HG03097 (cell line): ENCODE data around the gene MYL5.
"Not testable (repeated sequence)": the region's sequence is repeated elsewhere in the genome, so short reads cannot be mapped to it uniquely, and the experiment has no call there.

Experiments
- ATAC-seq: cut with Tn5 transposase; IDR thresholded peaks from one replicate; pipeline ENCODE4 v1.9.1; 2021; ENCODE audit not compliant: unreplicated experiment, low FRiP score

The MYL5 gene

GRCh38 chr4:683982-684622 is 9.8 kb downstream of the MYL5 start:
- ATAC-seq: no peak

GRCh38 chr4:684623-685327 is 10.4 kb downstream of the MYL5 start:
- ATAC-seq: no peak

GRCh38 chr4:685679-686412 is 11.5 kb downstream of the MYL5 start:
- ATAC-seq: no peak

DNA sequence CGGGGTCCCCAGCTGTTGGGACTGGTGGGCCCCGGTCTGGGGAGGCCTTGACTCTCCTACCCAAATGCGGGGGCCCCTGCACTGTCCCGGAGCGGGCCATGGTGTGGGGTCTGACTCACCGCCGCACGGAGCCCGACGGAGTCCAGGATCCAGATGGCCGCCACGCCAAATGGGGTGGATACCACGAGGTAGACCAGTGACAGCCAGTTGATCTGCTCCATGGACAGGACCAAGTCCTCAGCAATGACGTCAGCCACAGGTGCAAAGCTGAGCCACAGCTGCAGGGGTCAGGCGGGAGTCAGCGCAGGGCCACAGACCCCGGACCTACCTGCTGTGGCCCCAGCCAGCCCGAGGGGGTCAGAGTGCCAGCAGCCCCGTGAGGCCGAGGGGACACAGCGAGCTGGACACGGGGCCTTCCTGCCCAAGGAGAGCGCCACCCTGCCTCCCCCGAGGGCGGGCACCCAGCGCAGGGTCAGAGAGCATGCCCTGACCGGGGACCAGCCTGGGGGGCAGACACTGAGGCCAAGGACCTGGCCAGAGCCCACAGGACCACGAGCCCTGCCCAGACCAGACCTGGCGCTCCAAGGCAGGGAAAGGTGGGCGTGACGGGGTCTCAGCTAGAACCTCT is 12.2 kb downstream of the MYL5 start:
- no peak for ATAC-seq

GRCh38 chr4:687048-687970 is 13.0 kb downstream of the MYL5 start:
- ATAC-seq: no peak

DNA sequence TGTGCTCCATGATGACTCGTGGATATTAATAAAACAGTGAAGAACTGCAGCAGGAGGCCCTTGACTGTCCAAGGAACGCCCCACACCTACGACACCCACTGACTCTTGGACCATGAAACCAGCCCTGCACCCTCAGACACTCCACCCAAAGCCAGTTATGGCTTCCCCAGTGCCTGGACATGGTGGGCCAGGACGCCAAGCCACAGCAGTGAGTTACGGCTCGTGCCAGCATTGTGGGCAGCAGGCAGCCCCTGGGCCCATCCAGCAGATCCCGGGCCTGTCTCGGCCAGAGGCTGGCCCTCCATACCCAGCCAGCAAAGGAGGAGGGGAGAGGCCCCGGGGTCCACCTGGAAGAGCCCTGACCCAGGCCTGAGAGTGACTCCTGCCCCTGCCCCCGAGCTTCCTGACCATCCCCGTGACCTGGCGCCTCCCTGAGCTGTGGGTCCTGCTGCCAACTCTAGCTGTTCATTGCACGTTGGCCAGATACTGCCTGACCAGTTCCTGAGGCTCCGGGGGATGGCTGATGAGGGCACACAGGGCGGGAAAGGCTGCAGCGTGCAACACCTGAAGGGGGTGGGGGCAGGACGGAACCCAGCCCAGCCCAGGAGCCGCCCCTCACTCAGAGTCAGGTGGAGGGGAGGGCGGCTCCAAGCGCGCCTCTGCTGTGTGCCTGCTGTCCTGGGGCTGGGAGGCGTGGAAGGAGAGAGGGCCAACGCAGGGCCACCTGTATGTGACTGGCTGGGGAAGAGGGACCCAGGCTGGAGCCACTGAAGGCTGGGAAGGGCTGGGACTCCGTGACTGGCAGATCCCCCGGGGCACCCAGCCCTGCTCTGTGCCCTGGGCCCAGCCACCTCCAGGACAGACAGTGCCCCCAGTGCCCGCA is 13.9 kb downstream of the MYL5 start:
- ATAC-seq: no peak

- ATAC-seq: no peak
Observed at GRCh38 chr4:688854-689681, 14.7 kb downstream of the MYL5 start, which contains the start of gene SLC49A3. Gene SLC49A3 (minus strand): TSS chr4:689151. CDS start chr4:689127, 24 bp downstream.

- no peak for ATAC-seq
Observed at GRCh38 chr4:689723-690122, 15.4 kb downstream of the MYL5 start.

DNA sequence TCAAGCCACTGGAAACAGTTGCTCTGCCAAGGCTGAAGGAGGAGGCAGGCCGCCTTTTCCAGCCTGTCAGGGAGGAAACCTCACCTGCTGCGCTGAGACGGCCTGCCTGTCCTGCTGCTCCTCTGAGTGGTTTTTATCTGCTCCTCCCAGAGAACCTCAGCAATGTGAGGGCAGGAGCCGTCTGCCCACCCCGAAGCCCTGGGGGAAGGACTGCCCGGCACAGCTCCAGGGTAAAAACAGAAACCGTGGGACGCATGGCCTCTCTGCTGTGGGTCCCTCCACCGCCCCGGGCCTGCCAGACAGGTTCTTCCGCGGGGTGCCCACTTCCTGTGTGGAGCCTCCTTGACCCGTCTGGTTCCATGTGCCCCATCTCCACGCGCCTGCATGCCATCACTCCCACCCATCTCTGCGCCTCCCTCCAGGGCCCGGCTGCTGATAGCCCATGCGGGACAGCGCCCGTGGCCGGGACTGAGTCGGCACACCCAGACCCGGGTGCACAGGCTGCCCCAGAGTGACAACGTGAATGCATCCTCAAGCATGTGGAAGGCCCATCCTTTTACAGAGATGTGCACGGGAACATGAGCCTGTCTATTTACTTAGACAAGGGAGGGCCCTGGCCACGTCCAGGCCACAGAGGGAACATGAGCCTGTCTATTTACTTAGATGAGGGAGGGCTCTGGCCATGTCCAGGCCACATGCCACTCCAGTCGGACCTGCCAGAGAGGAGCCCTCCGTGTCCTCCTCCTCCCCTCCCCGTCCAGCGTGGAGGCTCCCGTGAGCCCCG is 18.6 kb downstream of the MYL5 start:
- no peak for ATAC-seq

DNA sequence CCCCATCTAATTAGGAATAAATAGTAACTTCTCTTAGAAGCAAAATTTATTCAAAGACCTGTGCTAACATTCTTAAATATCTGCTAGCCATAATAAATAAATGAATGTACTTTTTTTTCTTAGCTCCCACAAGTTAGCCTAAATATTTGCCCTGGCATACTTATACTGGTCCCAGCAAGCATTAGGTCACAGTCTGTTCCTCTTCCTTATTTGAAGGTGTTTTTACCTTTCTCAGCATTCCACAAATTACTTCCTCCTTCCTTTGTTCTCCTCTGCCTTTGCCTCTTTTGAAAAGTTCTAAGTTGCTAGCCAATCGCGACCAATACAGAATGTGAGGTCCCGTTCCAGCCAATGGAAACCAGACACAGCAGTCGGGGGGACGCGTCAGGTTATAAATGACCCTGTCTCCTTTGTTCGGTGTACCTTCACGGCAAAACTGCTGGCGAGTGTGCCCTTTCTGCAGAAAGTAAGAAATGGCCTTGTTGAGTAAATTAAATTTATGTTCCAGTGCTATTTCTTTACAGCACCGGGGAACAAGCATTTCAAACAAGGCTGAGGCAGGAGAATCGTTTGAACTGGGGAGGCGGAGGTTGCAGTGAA is 20.1 kb downstream of the MYL5 start:
- not testable (repeated sequence) for ATAC-seq

GRCh38 chr4:699816-700580 is 25.7 kb downstream of the MYL5 start:
- ATAC-seq: no peak

GRCh38 chr4:700587-701264 is 26.4 kb downstream of the MYL5 start:
- ATAC-seq: no peak

DNA sequence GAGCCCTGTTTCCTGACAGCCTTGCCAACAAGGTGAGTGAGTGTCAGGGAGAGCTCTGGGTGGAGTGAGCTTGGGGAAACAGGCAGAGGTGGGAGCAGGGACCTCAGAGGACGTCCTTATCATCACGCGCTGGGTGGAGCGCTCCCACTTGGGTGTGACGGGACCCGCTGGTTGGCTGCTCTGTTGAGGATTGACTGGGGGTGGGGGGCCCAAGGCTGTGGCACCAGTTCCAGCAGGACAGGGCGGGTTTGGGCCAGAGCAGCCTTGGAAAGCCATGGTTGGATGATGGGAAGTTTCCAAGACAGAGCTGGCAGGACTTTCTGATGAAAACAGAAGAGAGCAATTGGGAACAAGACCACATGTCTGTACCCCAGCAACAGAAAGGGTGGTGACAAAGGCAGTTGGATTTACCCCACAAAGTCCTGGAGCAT is 28.3 kb downstream of the MYL5 start:
- ATAC-seq: no peak

- ATAC-seq: no peak
Observed at GRCh38 chr4:703336-704197, 29.2 kb downstream of the MYL5 start.
